ENCODE results near the gene GGT1.
"Not testable (repeated sequence)": the region's sequence is repeated elsewhere in the genome, so short reads cannot be mapped to it uniquely, and the experiment has no call there.

GRCh38 chr22:24667904-24668303 is 64.9 kb downstream of the GGT1 start:
- TF ChIP-seq ZNF274 (IDR thresholded peaks at IDR 0.05; ENCODE audit: low read depth, low read length); SUZ12 (IDR thresholded peaks at IDR 0.05; ENCODE audit: extremely low read depth, insufficient read depth, insufficient read length); YY1 (IDR thresholded peaks at IDR 0.05; ENCODE audit: insufficient read depth, insufficient read length): not testable (repeated sequence)
